ENCODE data around the gene DERL3. TPM values are rescaled to one million over a fixed set of nuclear protein-coding genes. Genes with fewer than 3 reads are reported as not detected.
"Not testable (repeated sequence)": the region's sequence is repeated elsewhere in the genome, so short reads cannot be mapped to it uniquely, and the experiment has no call there.

Gene DERL3
- 11.4 TPM for total RNA-seq

DNA sequence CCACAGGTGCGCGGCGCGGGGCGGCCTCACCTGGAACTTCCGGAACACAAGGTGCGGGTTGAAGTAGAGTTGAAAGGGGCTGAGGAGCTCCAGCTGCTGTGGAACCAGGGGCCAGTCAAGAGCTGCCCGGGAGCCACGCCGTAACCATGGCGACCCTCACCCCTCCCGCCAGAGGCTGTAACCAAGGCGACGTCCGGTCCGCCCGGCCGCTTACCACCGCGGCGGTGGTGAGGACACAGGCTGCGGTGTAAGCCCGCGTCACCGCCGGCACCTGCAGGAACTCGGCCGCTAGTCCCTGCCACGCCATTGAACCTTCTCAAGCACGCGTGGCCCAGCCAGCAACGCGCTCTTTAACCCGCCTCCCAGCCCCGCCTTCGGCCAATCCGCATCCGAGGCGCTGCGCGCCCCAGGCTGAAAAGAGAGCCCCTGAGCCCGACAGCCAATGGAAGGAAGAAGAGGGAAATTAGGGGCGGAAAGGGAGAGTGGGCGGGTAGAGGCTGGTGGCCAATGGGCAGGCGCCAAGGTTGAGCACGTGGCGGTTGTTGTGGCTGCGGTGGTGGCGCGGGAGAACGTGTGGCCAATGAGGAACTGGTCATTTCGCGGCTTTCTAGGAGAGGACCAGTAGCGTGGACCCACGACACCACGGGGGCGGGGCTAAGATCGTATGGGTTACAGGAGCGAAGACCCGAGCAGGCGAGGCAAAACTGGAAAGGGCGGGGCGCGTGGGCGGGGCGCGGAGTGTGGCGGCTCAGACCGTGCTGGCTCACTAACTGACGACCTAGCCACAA is at the start of gene DERL3:
Gene DERL3 (minus strand): TSS at position 326 of the 788 bp plus-strand sequence. CDS start 19 bp downstream, at position 307.
- DNase-seq (ENCODE audit: low spot score) = peak; percentile 97

DNA sequence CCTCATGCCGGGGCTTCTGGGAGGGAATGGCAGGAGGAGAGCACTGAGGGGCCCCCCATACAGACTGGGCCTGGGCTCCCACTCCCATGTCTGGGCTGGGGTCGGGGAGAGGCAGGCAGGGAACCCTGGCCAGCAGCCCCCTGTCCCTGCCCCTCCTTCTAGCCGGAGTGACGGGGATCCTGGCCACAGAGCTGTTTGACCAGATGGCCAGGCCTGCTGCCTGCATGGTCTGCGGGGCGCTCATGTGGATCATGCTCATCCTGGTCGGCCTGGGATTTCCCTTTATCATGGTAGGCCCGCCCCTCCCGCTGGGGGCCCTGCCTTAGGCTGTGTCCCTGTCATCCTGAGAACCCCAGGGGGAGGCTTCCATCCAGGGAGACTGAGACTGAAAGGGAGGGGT is 45.3 kb upstream of the DERL3 start:
- DNase-seq (ENCODE audit: low spot score) = no peak

DNA sequence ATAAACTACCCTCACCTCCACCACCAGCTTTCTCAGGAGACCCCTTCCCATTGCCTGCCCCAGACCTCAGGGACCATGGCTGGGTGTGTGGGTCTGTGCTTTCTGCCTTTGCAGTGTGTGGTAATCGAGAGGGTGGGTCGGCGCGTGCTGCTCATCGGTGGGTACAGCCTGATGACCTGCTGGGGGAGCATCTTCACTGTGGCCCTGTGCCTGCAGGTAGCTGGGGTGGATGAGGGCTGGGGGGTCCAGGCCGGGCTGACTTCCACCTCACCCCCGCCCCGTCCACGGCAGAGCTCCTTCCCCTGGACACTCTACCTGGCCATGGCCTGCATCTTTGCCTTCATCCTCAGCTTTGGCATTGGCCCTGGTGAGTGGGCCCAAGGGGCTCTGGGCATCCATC is 44.9 kb upstream of the DERL3 start:
- DNase-seq (ENCODE audit: low spot score) = no peak

DNA sequence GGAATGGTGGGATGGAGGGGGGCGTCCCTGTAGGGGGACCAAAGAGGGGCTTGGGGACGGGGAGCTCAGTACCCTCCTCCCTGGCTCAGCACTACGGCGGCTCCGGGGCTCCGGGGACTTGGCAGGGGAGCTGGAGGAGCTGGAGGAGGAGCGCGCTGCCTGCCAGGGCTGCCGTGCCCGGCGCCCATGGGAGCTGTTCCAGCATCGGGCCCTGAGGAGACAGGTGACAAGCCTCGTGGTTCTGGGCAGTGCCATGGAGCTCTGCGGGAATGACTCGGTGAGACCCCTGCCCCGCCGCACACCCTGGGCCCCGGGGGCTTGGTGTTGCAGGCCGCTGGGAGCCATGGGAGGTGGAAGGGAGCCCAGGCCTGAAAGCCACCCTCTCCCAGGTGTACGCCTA is 43.6 kb upstream of the DERL3 start:
- DNase-seq (ENCODE audit: low spot score) = no peak

DNA sequence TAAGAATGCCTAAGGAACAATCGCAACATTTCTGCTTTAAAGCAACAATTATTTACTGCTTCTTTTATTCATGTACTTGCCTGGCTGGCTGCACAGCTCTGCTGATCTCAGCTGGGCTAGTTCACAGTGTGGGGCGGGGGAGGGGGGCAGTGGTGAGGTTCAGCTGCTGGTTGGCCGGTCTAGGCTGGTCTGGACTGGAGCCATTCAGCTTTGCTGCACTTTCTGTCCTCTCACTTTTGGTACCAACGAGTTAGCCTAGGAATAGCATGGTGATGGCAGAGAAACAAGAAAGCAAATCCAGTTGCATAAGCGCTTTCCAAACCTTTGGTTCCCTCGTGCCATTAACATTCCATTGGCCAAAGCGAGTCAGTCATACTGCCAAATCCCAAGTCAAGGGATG is 39.4 kb upstream of the DERL3 start:
- DNase-seq (ENCODE audit: low spot score) = no peak

DNA sequence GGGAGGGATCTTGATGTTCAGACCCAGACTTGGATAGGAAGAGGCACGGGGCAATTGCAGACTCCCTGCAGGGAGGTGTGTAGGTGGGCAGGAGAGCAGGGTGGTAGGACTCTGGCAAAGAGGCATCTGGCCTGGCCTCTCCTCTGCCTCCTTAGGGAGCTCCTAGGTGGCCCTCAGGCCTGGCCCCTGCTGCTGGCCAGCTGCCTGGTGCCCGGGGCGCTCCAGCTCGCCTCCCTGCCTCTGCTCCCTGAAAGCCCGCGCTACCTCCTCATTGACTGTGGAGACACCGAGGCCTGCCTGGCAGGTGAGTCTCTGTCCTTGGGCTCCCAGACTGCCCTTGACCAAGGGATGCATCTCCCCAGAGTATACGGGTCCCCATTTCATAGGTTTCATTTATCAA is 38.8 kb upstream of the DERL3 start:
- no peak for DNase-seq (ENCODE audit: low spot score)

DNA sequence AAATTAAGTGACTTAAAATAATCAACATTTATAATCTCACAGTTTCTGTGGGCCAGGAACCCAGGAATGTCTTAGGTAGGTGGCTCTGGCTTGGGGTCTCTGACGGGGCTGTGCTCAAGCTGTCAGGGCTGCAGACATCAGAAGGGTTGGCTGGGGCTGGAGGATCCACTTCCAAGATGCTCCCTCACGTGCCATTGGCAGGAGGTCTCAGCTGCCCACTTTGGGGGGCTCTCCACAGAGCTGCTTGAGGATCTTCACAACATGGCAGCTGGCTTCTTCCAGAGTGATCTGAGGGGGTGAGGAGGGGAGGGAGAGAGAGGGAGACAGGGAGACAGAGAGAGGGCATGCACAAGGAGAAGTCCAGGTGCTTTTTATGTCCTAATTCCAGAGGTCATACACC is 37.0 kb upstream of the DERL3 start:
- DNase-seq (ENCODE audit: low spot score) = no peak

DNA sequence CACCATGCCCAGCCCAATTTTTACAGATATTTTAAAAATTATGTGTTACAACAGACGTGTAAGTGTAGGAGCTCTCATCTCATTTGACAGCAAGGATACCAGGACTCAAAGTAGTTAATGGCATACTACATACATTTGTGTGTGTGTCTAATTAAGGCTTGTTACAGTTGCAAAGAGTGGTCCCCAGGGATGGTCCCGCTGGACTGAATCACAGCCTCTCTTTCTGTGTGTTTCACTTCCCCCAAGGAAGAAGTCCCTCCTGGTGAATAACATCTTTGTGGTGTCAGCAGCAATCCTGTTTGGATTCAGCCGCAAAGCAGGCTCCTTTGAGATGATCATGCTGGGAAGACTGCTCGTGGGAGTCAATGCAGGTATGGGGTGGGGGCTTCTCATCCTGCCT is 36.1 kb upstream of the DERL3 start:
- DNase-seq (ENCODE audit: low spot score) = no peak

DNA sequence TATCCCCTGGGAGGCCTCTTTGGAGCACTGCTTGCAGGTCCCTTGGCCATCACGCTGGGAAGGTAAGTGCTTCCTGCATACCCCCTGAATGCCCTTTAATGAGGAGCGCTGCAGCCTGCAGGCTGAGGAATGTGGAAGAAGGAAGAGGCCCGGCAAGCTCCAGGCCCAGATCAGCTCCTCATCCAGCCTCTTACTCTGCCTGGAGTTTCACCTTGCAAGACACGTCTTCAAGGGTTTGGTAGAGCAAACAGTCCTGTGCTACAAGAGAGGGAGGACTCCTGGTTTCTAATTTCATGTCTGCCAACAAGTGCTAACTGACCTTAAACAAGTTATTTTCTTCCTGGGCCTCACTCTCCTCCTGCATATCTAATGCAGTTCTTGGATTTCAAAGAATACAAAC is 29.8 kb upstream of the DERL3 start:
- DNase-seq (ENCODE audit: low spot score) = no peak

DNA sequence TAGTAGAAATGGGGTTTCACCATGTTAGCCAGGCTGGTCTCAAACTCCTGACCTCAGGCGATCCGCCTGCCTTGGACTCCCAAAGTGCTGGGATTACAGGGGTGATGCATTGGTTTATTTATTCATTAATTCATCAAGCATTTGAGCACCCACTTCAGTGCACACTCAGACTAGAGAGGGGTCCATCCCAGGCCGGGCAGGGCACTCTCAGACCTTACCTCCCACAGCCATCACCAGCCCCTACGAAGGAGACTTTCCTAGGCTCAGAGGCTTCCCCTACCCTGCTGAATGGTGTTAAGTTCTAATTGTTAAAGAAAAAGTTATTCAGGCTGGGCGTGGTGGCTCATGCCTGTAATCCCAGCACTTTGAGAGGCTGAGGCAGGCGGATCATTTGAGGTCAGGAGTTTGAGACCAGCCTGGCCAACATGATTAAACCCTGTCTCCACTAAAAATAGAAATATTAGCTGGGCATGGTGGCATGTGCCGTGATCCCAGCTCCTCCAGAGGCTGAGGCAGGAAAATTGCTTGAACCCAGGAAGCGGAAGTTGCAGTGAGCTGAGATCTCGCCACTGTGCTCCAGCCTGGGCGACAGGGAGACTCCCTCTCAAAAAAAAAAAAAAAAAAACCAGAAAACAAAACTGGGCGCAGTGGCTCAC is 25.8 kb upstream of the DERL3 start:
- DNase-seq (ENCODE audit: low spot score) = not testable (repeated sequence)

DNA sequence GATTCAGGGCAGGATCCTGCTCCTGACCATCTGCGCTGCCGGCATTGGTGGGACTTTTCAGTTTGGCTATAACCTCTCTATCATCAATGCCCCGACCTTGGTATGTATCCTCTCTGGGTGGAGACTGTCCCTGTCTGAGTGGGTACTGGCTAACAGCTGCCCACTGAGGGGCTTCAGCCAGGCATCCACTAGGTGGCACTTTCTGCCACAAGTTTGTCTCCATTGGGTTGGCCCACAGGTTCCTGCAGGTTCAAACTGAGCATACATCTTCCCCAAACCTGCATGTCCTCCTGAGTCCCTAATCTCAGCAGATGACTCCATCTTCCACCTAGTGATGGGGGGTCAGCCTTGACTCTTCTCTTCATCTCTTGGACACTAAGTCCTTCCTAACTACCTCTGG is 23.3 kb upstream of the DERL3 start:
- no peak for DNase-seq (ENCODE audit: low spot score)

DNA sequence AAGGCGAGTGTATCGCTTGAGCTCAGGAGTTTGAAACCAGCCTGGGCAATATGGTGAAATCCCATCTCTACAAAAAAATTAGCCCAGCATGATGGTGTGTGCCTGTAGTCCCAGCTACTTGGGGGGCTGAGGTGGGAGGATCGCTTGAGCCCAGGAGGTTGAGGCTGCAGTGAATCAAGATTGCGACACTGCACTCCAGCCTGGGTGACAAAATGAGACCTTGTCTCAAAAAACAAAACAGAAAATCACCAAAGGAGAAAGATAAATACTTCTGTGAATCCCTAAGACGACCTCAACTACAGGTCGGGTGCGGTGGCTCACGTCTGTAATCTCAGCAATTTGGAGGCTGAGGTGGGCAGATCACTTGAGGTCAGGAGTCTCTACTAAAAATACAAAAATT is 21.4 kb upstream of the DERL3 start:
- DNase-seq (ENCODE audit: low spot score) = not testable (repeated sequence)

DNA sequence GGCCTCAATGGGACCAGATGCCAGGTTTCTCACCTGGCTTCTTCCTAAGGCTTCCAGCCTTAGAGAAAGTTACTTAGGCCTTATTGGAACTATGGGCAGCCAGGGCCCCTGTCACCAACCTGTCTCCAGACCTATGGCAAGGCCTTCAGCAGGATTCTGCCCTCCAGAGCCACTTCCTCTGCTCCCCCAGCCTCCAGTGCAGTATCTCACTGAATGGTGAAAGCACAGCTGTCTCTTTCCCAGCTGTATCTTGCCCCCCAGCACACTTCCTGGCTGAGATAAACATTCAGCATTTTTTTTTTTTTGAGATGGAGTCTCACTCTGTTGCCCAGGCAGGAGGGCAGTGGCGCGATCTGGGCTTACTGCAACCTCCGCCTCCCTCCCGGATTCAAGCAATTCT is 20.4 kb upstream of the DERL3 start:
- no peak for DNase-seq (ENCODE audit: low spot score)

DNA sequence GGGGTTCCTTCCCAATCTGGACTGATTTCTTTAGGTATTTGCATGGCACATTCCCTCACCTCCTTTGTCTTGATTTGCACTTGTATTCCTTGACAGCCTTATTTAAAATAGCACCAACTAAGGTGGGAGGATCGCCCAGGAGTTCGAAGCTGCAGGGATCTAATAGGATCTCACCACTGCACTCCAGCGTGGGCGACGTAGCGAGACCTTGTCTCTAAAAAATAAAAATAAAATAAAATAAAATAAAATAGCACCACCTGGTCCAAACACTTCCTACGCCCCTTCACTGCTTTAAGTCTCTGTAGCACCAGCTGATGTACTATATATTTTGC is 19.6 kb upstream of the DERL3 start:
- no peak for DNase-seq (ENCODE audit: low spot score)

DNA sequence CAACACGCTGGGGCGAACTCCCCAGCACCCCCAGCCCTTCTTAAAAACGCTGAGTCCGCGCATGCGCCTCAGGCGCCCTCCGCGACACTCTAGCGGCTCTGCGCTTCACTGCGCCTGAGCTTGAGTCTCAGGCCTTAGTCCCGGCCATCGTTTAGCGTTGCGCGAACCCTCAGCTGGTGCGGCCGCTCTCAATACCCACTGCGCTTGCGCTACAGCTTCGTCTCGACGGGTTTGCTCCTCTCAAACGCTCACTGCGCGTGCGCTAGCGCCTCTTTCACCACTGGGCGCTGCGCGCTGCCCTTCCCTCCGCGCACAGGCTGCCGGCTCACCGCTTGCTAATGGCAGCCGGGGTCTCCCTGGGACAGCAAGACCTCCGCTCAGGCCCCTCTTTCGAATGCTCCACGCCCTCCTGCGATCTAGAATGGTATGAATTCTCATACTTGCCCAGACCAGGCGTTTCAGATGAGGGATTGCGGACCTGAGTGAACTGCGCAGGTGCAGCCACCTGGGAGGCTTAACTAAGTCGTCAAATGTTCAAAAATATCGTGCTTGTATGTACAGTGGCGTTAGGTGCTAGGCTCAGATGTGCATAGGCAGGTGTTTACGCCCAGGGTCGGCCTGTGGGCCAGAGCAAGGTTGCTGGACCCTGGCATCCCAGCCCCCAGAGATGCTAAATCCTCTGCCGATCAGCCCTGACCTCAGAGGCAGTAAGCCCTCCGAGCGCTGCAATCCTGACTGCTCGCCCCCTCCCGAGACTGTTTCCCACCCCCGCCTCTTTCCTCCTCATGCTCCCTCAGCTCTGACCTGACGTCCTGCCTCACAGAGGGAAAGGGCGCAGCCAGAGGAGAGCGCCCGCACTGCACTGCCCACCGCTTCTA is 19.0 kb upstream of the DERL3 start, which contains the start of gene SLC2A11:
Gene SLC2A11 (plus strand): TSS at position 270 of the 878 bp plus-strand sequence. CDS start 125 bp downstream, at position 395.
- peak; percentile 96 for DNase-seq (ENCODE audit: low spot score)

DNA sequence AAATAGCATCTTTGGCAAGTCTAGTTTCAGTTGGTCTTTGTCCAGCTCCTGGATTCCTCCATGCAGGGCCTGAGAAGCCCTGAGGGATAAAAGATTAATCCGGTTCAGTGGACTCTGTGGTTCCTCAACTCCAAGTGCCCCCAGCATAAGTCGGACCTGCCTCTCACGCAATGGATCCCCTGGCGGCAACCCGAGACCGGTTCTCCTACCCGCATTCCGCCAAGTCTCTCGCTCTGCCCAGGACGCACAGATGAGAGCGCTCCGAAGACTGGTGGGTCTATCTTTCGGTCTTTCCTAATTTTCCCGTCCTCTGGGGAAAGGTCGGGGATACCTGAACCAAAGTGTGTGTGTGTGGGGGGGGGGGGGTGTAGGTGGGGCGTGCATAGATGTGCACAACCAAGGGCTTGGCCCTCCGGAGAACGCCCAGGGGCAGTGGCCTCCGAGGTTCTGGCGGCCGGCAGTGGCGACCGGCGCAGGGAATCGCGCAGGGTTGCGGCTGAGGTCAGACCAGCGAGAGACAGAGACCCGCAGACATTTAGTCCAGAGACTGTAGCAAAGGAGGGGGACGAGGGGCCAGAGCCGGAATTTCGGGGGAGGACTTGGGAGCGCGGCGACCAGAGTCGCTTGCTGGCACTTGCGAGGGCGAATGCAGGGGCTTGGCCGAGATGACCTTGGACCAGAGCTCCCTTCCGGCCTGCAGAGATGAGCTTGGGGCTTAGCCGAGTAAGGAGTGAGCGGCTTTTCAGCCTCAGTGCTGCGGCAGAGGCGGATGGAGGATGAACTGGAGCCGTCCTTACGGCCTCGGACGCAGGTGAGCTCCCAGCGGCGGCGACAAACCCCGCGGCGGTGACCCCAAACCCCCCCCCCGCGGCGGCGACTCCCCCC is 18.2 kb upstream of the DERL3 start:
- no peak for DNase-seq (ENCODE audit: low spot score)

DNA sequence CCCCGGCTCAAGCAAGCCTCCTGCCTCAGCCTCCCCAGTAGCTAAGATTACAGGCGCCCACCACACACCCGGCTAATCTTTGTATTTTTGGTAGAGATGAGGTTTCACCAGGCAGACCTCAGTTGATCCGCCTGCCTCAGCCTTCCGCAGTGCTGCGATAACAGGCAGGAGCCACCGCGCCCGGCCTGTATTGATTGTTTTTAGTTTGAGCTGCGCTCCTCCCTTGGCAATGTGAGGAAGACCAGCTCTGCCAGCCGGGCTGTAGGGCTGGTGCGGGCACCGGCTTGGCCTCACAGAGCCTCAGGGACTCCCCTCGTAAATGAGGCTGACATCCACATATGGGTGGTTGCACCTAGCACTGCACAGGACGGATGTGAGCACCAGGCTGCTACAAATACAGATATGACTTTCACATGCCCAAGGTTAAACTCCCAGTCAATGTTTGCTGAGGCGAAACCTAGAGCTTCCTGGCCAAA is 11.4 kb upstream of the DERL3 start:
- no peak for DNase-seq (ENCODE audit: low spot score)

DNA sequence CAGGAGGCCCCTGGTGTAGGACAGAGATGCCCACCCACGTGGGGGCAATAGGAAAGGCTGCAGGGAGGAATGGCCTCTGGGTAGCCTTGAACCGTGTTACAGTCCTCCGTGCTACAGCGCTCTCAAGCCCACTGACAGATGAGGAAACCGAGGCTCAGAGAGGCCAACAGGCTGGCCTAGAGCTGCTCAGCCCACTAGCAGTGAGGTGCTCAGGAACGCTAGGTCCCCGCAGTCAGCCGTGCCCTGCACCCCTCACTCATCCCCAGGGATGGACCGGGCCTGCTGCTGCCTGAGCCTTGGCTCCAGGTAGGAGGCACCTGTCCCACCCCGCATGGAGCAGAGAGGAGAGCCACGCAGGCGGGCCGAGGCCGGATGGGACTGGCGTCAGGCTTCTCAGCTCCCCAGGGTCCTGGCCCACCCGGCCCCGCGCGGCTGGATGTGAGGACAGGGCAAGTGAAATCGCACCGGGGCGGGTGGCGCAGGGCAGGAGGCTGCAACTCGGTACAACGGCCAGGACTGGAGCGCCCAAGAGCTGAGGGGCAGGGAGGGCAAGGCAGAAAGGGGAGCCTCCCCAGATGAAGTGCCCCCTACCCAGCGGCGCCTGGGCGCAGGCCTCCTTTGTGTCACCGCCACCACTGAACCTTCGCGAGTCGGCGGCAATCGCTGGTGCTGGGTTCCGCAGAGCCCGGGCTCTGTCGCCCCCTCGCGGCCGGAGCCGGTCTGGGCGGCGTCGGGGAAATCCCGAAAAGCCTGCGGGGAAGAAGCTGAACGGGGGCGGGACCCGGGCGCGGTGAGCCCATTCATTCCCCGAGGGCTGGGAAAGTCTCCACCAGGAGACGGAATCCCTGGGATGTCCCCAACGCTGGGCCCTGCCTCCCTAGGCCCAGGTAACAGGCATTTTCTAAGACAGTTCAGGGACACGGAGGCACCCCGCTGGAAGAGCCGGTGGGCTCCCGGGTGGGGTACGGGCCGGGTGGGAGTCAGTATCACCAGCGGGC is 10.5 kb upstream of the DERL3 start:
- peak; percentile 85 for DNase-seq (ENCODE audit: low spot score)

DNA sequence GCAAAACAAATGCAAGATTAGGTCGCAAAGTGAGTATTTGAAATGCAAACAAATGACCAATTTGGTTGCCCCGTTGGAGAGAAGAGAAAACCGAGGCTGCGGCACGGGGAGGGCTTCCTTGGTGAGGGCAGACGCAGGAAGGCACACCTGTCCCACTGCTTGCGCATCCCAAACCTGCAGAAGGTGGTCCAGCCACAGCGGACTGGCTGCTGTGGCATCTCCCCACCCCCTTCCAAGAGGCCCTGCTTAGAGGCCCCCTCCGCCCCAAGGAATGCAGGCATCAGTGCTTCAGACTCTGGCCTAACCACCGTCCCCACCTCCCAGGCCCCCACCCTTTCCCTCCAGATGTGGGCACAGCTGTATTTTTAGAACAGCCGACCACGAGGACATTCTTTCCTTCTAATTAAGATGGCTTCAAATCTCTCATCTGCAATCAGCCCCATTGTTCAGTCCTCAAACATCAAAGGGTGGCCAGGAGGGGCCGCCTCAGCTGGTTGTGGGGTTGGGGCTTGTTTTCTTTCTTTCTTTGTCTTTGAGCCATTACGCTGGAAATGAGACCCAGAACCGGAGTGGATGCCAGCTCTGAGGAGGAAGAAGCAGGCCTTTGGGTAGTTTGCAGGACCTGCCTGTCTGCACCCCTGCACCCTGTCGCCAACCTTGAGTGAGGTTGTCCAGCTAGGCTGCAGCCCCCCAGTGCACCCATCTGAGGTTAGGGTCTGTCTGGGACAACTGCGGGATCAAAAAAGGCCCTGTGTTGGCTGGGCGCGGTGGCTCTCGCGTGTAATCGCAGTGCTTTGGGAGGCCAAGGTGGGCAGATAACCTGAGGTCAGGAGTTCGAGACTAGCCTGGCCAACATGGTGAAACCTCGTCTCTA is 9.4 kb upstream of the DERL3 start:
- no peak for DNase-seq (ENCODE audit: low spot score)

All from ureter (tissue), 1 donor.